SK-N-SH (cell line): ENCODE data around the gene LCA5. TPM values are rescaled to one million over a fixed set of nuclear protein-coding genes. Genes with fewer than 3 reads are reported as not detected.

Source experiments
- CTCF ChIA-PET: fragments of 300-600, 350-600 bp; formaldehyde crosslinking; extraction: SDS; loops from one replicate; lab custom pipeline; 2021; lab: Yijun Ruan, JAX
- POLR2A ChIA-PET: fragments of 350-600 bp; sonication (Branson Sonifier 250); formaldehyde crosslinking; extraction: SDS; loops from one replicate; lab custom pipeline; 2020; ENCODE audit warnings: antibody characterized with exemption, inconsistent platforms; lab: Yijun Ruan, JAX
- DNase-seq: peaks from one replicate; pipeline ENCODE4 v3.0.0; 2012
- H2AFZ ChIP-seq: fragments of 200-600 bp; sonication (generic); 2 replicates; pipeline ENCODE4 v1.8.1; 2016; ENCODE audit warnings: antibody characterized with exemption, mild to moderate bottlenecking, low read depth
- H3F3A ChIP-seq: fragments of 200-600 bp; sonication (generic); replicated peaks from 2 replicates; pipeline ENCODE3; 2016; ENCODE audit warnings: antibody characterized with exemption, mild to moderate bottlenecking; ENCODE audit not compliant: insufficient read depth
- H3K27ac ChIP-seq, 2 experiments: fragments of 200-500 bp in 1 of 2; fragments of 200-600 bp in 1 of 2; sonication (Bioruptor generic) in 1 of 2; sonication (generic), shearing (Covaris generic) in 1 of 2; 2 replicates each; pipeline versions ENCODE4 v1.5.1 to v1.6.1; 2014 to 2016; ENCODE audit warnings: low read depth in 2 of 2, inconsistent platforms in 1 of 2, low read length in 1 of 2, mild to moderate bottlenecking in 1 of 2, mixed read lengths in 1 of 2
- H3K27me3 ChIP-seq: fragments of 200-600 bp; sonication (generic), shearing (Covaris generic); 2 replicates; pipeline ENCODE4 v1.6.1; 2016; ENCODE audit warnings: mixed run types; ENCODE audit not compliant: insufficient read depth
- H3K36me3 ChIP-seq, 2 experiments: fragments of 200-500 bp in 1 of 2; fragments of 200-600 bp in 1 of 2; sonication (Bioruptor generic) in 1 of 2; sonication (generic) in 1 of 2; replicated peaks in 1 of 2; 2 replicates each; pipeline versions ENCODE3 to v1.5.1; 2014 to 2016; ENCODE audit warnings: low read length in 1 of 2, mild to moderate bottlenecking in 1 of 2; ENCODE audit not compliant: insufficient read depth in 2 of 2, control insufficient read depth in 1 of 2
- H3K4me1 ChIP-seq, 2 experiments: fragments of 200-500 bp in 1 of 2; fragments of 200-600 bp in 1 of 2; sonication (Bioruptor generic) in 1 of 2; sonication (generic), shearing (Covaris generic) in 1 of 2; 2 replicates each; pipeline versions ENCODE4 v1.5.1 to v1.6.1; 2014 to 2016; ENCODE audit warnings: low read depth in 1 of 2, low read length in 1 of 2, mixed run types in 1 of 2; ENCODE audit not compliant: insufficient read depth in 2 of 2, control insufficient read depth in 1 of 2
- H3K4me2 ChIP-seq: fragments of 200-600 bp; sonication (generic), shearing (Covaris generic); 2 replicates; pipeline ENCODE4 v1.6.1; 2017; ENCODE audit warnings: mixed run types
- H3K4me3 ChIP-seq, 2 experiments: fragments of 200-500 bp in 1 of 2; fragments of 200-600 bp in 1 of 2; sonication (Bioruptor generic) in 1 of 2; sonication (generic), shearing (Covaris generic) in 1 of 2; 2 replicates each; pipeline versions ENCODE4 v1.5.1 to v1.8.1; 2014 to 2016; ENCODE audit warnings: low read depth in 2 of 2, inconsistent platforms in 1 of 2, low read length in 1 of 2, mild to moderate bottlenecking in 1 of 2, mixed read lengths in 1 of 2, moderate library complexity in 1 of 2
- H3K79me2 ChIP-seq: fragments of 200-600 bp; sonication (generic); 2 replicates; pipeline ENCODE4 v1.8.1; 2017; ENCODE audit warnings: mild to moderate bottlenecking; ENCODE audit not compliant: insufficient read depth
- H3K9ac ChIP-seq: fragments of 200-600 bp; sonication (generic); 2 replicates; pipeline ENCODE4 v1.6.1; 2017; ENCODE audit warnings: mixed run types
- H3K9me2 ChIP-seq: fragments of 200-600 bp; sonication (generic); 2 replicates; pipeline ENCODE4 v1.6.1; 2017; ENCODE audit warnings: mixed run types
- H3K9me3 ChIP-seq: fragments of 200-600 bp; sonication (generic); 2 replicates; pipeline ENCODE4 v1.6.1; 2017; ENCODE audit warnings: mixed run types, mild to moderate bottlenecking, moderate library complexity
- H4K20me1 ChIP-seq: fragments of 200-600 bp; sonication (generic); 2 replicates; pipeline ENCODE4 v1.6.1; 2017; ENCODE audit warnings: mild to moderate bottlenecking, mixed run types; ENCODE audit not compliant: insufficient read depth
- CTCF ChIP-seq: fragments of 200-600 bp; sonication (generic); IDR thresholded peaks from 2 replicates; pipeline ENCODE4 v1.6.1; 2017; ENCODE audit warnings: antibody characterized with exemption, mild to moderate bottlenecking, moderate library complexity
- ELF1 ChIP-seq: IDR thresholded peaks from 2 replicates; pipeline ENCODE4 v1.4.0; 2012
- EP300 ChIP-seq, 2 experiments: IDR thresholded peaks; 2 replicates each; pipeline versions ENCODE4 v1.4.0 to v1.6.1; 2012; ENCODE audit warnings: borderline replicate concordance in 1 of 2, low read depth in 1 of 2, low read length in 1 of 2
- FOXJ3 ChIP-seq: sonication (generic); formaldehyde crosslinking; IDR thresholded peaks from 2 replicates; pipeline ENCODE4 v1.5.1; 2020; ENCODE audit warnings: mild to moderate bottlenecking, missing genetic modification reagents
- FOXM1 ChIP-seq: IDR thresholded peaks from 2 replicates; pipeline ENCODE4 v1.4.0; 2012; ENCODE audit warnings: low read depth, mild to moderate bottlenecking
- IRF3 ChIP-seq: fragments of 150-350 bp; IDR thresholded peaks from 2 replicates; pipeline ENCODE4 v1.6.1; 2016; ENCODE audit warnings: mild to moderate bottlenecking, low read depth, low read length
- MAX ChIP-seq: IDR thresholded peaks from 2 replicates; pipeline ENCODE4 v1.4.0; 2012; ENCODE audit warnings: low read depth
- MEF2A ChIP-seq: IDR thresholded peaks from 2 replicates; pipeline ENCODE4 v1.4.0; 2012; ENCODE audit warnings: low read depth, borderline replicate concordance
- MXI1 ChIP-seq: IDR thresholded peaks from 2 replicates; pipeline ENCODE4 v1.6.1; 2012; ENCODE audit warnings: mild to moderate bottlenecking, low read depth, low read length, improper control_type of control experiment
- RAD21 ChIP-seq: IDR thresholded peaks from 2 replicates; pipeline ENCODE4 v1.6.1; 2012; ENCODE audit warnings: mild to moderate bottlenecking, low read length
- RFX5 ChIP-seq: IDR thresholded peaks from 2 replicates; pipeline ENCODE4 v1.6.1; 2012; ENCODE audit warnings: mild to moderate bottlenecking, improper control_type of control experiment, low read length
- SIN3A ChIP-seq: IDR thresholded peaks from 2 replicates; pipeline ENCODE4 v1.6.1; 2012; ENCODE audit warnings: low read depth, mild to moderate bottlenecking, low read length, moderate library complexity, borderline replicate concordance
- SMC3 ChIP-seq: IDR thresholded peaks from 2 replicates; pipeline ENCODE4 v1.6.1; 2012; ENCODE audit warnings: low read depth, low read length, improper control_type of control experiment
- TAF1 ChIP-seq: IDR thresholded peaks from 2 replicates; pipeline ENCODE4 v1.6.1; 2012; ENCODE audit warnings: low read depth, mild to moderate bottlenecking, low read length, moderate library complexity, borderline replicate concordance
- TCF12 ChIP-seq: IDR thresholded peaks from 2 replicates; pipeline ENCODE4 v1.4.0; 2012
- TEAD4 ChIP-seq: IDR thresholded peaks from 2 replicates; pipeline ENCODE4 v1.4.0; 2012; ENCODE audit warnings: mild to moderate bottlenecking, borderline replicate concordance; ENCODE audit not compliant: insufficient read depth
- USF1 ChIP-seq: IDR thresholded peaks from 2 replicates; pipeline ENCODE4 v1.4.0; 2012; ENCODE audit warnings: low read depth, borderline replicate concordance
- YY1 ChIP-seq: IDR thresholded peaks from 2 replicates; pipeline ENCODE4 v1.4.0; 2012; ENCODE audit warnings: low read depth, mild to moderate bottlenecking
- WGBS: methylation state at CpG from one replicate; pipeline ENCODE4 v1.1.6; 2017; ENCODE audit warnings: low lambda C conversion rate; 5-methylcytosine and 5-hydroxymethylcytosine counted together
- polyA plus RNA-seq, 3 experiments: library from polyadenylated mRNA; depleted of rRNA; stranded (reverse); fragments of >200 nt; gene quantifications; 2 replicates each; pipeline ENCODE4 v1.2.3, GENCODE V29; 2012

The LCA5 gene
- polyA plus RNA-seq, 1 of the 3 experiments (the other 2 are of a cell fraction) = 0.61 TPM

GRCh38 chr6:79461205-79461604, 76.0 kb downstream of the LCA5 start (continued):
- no peak for TF ChIP-seq CTCF
- TF ChIP-seq MAX = no peak
- TF ChIP-seq RFX5 = no peak

- no peaks in the 10 kb centered on the region for H3K79me2 ChIP-seq
- H3K27me3 ChIP-seq = no peaks in the 10 kb centered on the region
- H4K20me1 ChIP-seq = no peaks in the 10 kb centered on the region
- no peaks in the 10 kb centered on the region for H3K9me3 ChIP-seq
- H2AFZ ChIP-seq = no peak overlapping the region
- no peaks in the 10 kb centered on the region for H3K9me2 ChIP-seq
- 0% methylated on average over 1 of the region's 1 CpG for WGBS
- H3K4me2 ChIP-seq = no peak overlapping the region
- no peaks in the 10 kb centered on the region for H3F3A ChIP-seq
- TF ChIP-seq FOXM1 (no peak), MEF2A (no peak), TAF1 (no peak), SMC3 (no peak), MAX (no peak), SIN3A (no peak), ELF1 (no peak), RFX5 (no peak), FOXJ3 (CRISPR knock-in tag) (no peak), YY1 (no peak), EP300 (IDR thresholded peaks at IDR 0.05; ENCODE audit: borderline replicate concordance in 1 of 2, low read depth in 1 of 2, low read length in 1 of 2) (no peak), TCF12 (no peak)
- no peak overlapping the region for H3K27ac ChIP-seq
- H3K4me1 ChIP-seq = no peaks in the 10 kb centered on the region; a peak in 1 of 4 replicates
- no peak overlapping the region for H3K4me3 ChIP-seq
- DNase-seq = no peak
- ChIA-PET CTCF (interaction anchor here (0.9 to 1.5 kb wide), 3 partner anchors 12 to 221 kb away, joined by 3 to 4 read pairs (median 3); partner anchors contain the start of gene HMGN3), POLR2A (no interaction called here)
- no peaks in the 10 kb centered on the region for H3K36me3 ChIP-seq
- H3K9ac ChIP-seq = no peak overlapping the region
Observed at GRCh38 chr6:79455446-79455845, 81.8 kb downstream of the LCA5 start.

- Histone ChIP-seq H3K79me2 (no peaks in the 10 kb centered on the region), H3K4me3 (no peak overlapping the region), H4K20me1 (no peaks in the 10 kb centered on the region), H3K4me1 (no peaks in the 10 kb centered on the region; a peak in 1 of 4 replicates), H2AFZ (no peak overlapping the region), H3F3A (no peaks in the 10 kb centered on the region), H3K36me3 (no peaks in the 10 kb centered on the region), H3K9me2 (no peaks in the 10 kb centered on the region), H3K4me2 (no peak overlapping the region), H3K9ac (no peak overlapping the region), H3K9me3 (no peaks in the 10 kb centered on the region), H3K27me3 (no peaks in the 10 kb centered on the region), H3K27ac (no peak overlapping the region)
- no peak for DNase-seq
- CTCF ChIA-PET = interaction anchor here (1.3 to 2.1 kb wide), 2 partner anchors 10 to 14 kb away, joined by 4 to 7 read pairs; no protein-coding TSS in a partner anchor
- 62% methylated on average over 3 of the region's 3 CpGs for WGBS
- POLR2A ChIA-PET = interaction anchor here (0.7 kb wide), 1 partner anchor 27 kb away, joined by 3 read pairs; no protein-coding TSS in a partner anchor
- no peak for TF ChIP-seq TEAD4
- no peak for TF ChIP-seq TAF1
- TF ChIP-seq USF1 = no peak
- no peak for TF ChIP-seq IRF3
- no peak for TF ChIP-seq RAD21
- no peak for TF ChIP-seq TCF12
- TF ChIP-seq MXI1 = no peak
- TF ChIP-seq SIN3A = no peak
- no peak for TF ChIP-seq FOXM1
- TF ChIP-seq ELF1 = no peak
- TF ChIP-seq RFX5 = no peak
- TF ChIP-seq CTCF = no peak
- no peak for TF ChIP-seq YY1
Observed at GRCh38 chr6:79453558-79454042, 83.6 kb downstream of the LCA5 start.
